ENCODE results near the gene RAB30. TPM values are rescaled to one million over a fixed set of nuclear protein-coding genes. Genes with fewer than 3 reads are reported as not detected.

RAB30 gene
- total and polyA plus RNA-seq, 7 donors: 6.0 to 29.9 (median 24.0) TPM

DNA sequence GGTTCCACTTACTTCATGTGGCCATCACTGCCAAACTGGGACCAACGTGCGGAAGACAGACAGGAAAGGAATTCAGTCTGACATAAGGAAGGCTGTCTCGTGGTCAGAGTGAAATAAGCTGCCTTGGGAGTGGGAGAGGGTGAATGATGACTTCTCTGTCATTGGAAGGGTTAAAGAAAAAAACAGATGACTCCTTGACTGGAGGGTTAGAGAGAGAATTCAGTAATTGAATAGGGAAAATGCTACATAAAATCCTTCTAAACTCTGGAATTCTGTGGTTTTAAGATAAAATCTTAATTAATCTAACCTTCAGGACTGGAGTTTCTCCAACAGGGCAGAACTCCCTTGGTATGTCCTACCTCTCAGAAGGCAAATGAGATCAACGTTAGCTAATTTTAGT is 33.8 kb downstream of the RAB30 start:
- Histone ChIP-seq H3K4me3 (no peak overlapping the region), H3K9me3 (no peaks in the 10 kb centered on the region), H3K27me3 (no peaks in the 10 kb centered on the region), H3K36me3 (no peaks in the 10 kb centered on the region), H3K4me1 (peaks cover 0 to 48% (median 36%) of the 10 kb centered on the region in 4 donors), H3K27ac (no peak overlapping the region)
- intact Hi-C loops (cut with DNase I): no loop called here
- TF ChIP-seq, protein P1, sequence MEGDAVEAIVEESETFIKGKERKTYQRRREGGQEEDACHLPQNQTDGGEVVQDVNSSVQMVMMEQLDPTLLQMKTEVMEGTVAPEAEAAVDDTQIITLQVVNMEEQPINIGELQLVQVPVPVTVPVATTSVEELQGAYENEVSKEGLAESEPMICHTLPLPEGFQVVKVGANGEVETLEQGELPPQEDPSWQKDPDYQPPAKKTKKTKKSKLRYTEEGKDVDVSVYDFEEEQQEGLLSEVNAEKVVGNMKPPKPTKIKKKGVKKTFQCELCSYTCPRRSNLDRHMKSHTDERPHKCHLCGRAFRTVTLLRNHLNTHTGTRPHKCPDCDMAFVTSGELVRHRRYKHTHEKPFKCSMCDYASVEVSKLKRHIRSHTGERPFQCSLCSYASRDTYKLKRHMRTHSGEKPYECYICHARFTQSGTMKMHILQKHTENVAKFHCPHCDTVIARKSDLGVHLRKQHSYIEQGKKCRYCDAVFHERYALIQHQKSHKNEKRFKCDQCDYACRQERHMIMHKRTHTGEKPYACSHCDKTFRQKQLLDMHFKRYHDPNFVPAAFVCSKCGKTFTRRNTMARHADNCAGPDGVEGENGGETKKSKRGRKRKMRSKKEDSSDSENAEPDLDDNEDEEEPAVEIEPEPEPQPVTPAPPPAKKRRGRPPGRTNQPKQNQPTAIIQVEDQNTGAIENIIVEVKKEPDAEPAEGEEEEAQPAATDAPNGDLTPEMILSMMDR (IDR thresholded peaks at IDR 0.05): no peak
- no peak for TF ChIP-seq POLR2AphosphoS5 (IDR thresholded peaks at IDR 0.05)
- no peak for TF ChIP-seq EP300 (IDR thresholded peaks at IDR 0.05)
- TF ChIP-seq POLR2A (IDR thresholded peaks at IDR 0.05): no peak
- no peak for DNase-seq
- 81 to 91% methylated on average over 4 of the region's 4 CpGs for WGBS, 2 donors

DNA sequence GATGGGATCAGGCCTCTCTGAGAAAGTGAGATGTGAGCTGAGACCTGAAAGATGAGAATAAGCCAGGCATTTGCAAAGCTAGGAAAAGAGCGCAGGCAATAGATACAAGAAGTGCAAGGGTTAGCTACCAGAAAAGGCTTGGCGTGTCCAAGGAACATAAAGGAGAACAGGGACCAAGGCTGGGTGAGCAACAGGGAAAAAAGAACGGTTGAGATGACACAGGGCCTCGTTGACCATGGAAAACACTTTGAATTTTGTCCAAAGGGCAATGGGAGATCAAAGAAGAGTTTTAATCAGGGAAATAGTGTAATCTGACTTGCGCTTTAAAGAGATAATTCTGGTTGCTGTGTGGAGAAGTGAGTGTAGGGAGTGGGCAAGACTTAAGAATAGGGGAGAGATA is 35.0 kb downstream of the RAB30 start:
- Histone ChIP-seq H3K4me3 (no peak overlapping the region), H3K9me3 (no peaks in the 10 kb centered on the region), H3K36me3 (no peaks in the 10 kb centered on the region), H3K4me1 (peaks cover 0 to 53% (median 40%) of the 10 kb centered on the region in 4 donors), H3K27ac (no peak overlapping the region), H3K27me3 (no peaks in the 10 kb centered on the region)
- no peak for TF ChIP-seq POLR2AphosphoS5 (IDR thresholded peaks at IDR 0.05)
- TF ChIP-seq, protein P1 (IDR thresholded peaks at IDR 0.05): no peak
- TF ChIP-seq POLR2A (IDR thresholded peaks at IDR 0.05): no peak
- no peak for TF ChIP-seq EP300 (IDR thresholded peaks at IDR 0.05)
- no peak for DNase-seq
- WGBS, 2 donors: 84 to 96% methylated on average over 5 of the region's 5 CpGs
- intact Hi-C loops (cut with DNase I): no loop called here

DNA sequence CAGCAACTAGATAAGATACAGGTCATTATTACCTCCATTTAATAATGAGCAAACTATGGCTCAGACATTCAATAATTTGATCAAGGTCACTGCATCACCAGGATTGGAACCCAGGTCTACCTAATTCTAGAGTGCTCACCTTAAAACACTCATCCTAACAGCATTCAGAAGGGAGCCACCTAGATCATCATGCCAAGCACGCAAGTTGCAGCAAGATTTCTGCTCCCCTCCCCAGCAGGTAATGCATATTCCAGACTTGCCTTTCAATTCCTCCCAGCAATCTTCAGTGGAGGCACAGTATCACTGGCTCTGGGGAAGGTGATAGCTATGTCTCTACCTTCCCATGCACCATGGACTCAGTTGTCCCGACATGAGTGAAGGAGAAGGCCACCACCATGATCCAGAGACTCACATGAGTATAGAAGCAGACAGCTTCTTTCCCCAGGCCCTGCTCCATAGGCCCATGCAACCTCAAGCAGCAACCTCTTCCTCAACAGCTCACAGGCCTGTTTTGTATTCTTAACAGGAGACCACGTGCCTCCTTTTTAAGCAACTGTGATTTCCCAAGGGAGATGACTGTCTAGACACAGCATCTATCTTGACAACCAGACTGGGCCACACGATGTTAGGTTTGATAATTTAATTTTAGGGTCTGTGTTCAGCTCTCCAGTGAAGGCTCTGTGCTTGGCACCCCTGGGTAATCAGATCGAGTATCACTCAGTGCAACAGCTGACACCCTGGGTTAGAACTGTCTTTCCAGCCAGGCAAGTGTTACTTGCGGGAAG is 36.4 kb downstream of the RAB30 start:
- no peaks in the 10 kb centered on the region for H3K27me3 ChIP-seq
- peaks cover 0 to 63% (median 50%) of the 10 kb centered on the region in 4 donors for H3K4me1 ChIP-seq
- no peak for DNase-seq
- H3K4me3 ChIP-seq: no peak overlapping the region
- intact Hi-C loops (cut with DNase I): loop anchor here (2.0 kb wide), 1 partner anchor 122 kb away; the partner anchor contains the start of gene PCF11
- WGBS, 2 donors: 79 to 92% methylated on average over 6 of the region's 6 CpGs
- H3K36me3 ChIP-seq: no peaks in the 10 kb centered on the region
- H3K9me3 ChIP-seq: no peaks in the 10 kb centered on the region
- peak overlapping the region; percentile 83 to 86 (median 85) for H3K27ac ChIP-seq
- TF ChIP-seq, protein P1 (IDR thresholded peaks at IDR 0.05): no peak
- no peak for TF ChIP-seq POLR2A (IDR thresholded peaks at IDR 0.05)

DNA sequence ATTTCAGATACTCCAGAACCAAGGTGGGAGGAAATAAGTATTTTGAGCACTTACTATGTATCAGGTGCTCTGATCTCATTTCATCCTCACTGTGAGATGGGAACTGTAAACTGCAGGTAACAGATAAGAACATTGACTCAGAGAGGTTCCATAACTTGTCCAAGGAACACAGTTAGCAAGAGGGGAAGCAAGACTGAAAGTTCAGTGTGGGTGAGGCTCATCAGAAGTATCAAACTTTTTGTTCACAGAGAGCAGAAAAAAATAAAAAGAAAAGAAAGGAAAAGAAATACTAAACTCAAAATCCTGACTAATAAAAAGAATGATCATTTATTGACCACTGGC is 37.1 kb downstream of the RAB30 start:
- no peak for TF ChIP-seq POLR2AphosphoS5 (IDR thresholded peaks at IDR 0.05)
- TF ChIP-seq, protein P1 (IDR thresholded peaks at IDR 0.05): no peak
- no peak for TF ChIP-seq EP300 (IDR thresholded peaks at IDR 0.05)
- TF ChIP-seq POLR2A (IDR thresholded peaks at IDR 0.05): no peak
- Histone ChIP-seq H3K9me3 (no peaks in the 10 kb centered on the region), H3K27me3 (no peaks in the 10 kb centered on the region), H3K36me3 (no peaks in the 10 kb centered on the region), H3K4me1 (peaks cover 0 to 63% (median 50%) of the 10 kb centered on the region in 4 donors), H3K27ac (peak overlapping the region; percentile 83 to 86 (median 85)), H3K4me3 (peak overlapping the region; percentile 31 to 42 (median 40))
- no peak for DNase-seq
- intact Hi-C loops (cut with DNase I): loop anchor here (1.0 to 5.0 kb wide), 3 partner anchors 37 to 122 kb away; partner anchors contain the start of genes PCF11 and RAB30
